ENCODE results near the gene LTB4R. TPM values are rescaled to one million over a fixed set of nuclear protein-coding genes. Genes with fewer than 3 reads are reported as not detected.

Gene LTB4R
- polyA plus RNA-seq, 1 donor from 2014 or later, result 4.3 TPM

DNA sequence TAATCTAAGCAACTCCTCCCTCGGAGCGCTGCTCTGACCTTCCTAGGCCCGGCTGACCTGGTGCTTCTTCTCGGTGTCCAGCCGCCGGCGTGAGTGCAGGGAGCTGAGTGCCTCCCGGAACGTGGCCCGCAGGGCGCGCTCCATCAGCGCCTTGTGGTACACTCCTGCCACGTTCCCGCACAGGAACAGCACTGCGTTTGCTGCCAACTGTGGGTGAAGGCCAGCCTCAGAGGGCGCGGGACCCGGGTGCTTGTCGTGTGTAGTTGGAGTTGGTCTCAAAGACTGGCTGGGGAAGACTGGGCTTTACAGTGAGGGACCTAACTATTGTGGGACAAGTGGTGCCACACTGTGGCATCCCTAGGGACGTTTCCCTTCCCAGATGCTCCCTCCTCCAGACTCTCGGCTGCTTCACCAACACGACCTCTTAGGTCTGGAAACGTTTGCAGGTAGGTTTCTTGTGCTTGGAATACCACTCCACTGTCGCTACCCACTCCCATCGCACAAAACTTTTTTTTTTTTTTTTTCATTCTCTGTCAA lies 20.5 kb downstream of the LTB4R start:
- no peak overlapping the region for H2AFZ ChIP-seq (ENCODE audit: low read depth, low read length)
- H3K9me3 ChIP-seq (ENCODE audit: low read length), result no peaks in the 10 kb centered on the region
- no peaks in the 10 kb centered on the region for H3K36me3 ChIP-seq (ENCODE audit: insufficient read depth, low read length)
- H3K4me2 ChIP-seq (ENCODE audit: low read length), result no peak overlapping the region
- TF ChIP-seq SMC3 (conservative IDR thresholded peaks at IDR 0.05; ENCODE audit: poor library complexity), result no peak
- no peak for TF ChIP-seq POLR2AphosphoS5 (IDR thresholded peaks at IDR 0.05)
- no peak for TF ChIP-seq RAD21 (conservative IDR thresholded peaks at IDR 0.05)
- TF ChIP-seq TAF1 (IDR thresholded peaks at IDR 0.05; ENCODE audit: low read depth), result no peak
- no peak for TF ChIP-seq CTCF (IDR thresholded peaks at IDR 0.05; ENCODE audit: poor library complexity, severe bottlenecking)
- no peak for TF ChIP-seq REST (IDR thresholded peaks at IDR 0.05; ENCODE audit: borderline replicate concordance)
- TF ChIP-seq EZH2 (IDR thresholded peaks at IDR 0.05; ENCODE audit: borderline replicate concordance, insufficient read depth, low read length, poor library complexity, severe bottlenecking), result no peak
- no peak for TF ChIP-seq EP300 (conservative IDR thresholded peaks at IDR 0.05; ENCODE audit: poor library complexity, severe bottlenecking)
- TF ChIP-seq MXI1 (conservative IDR thresholded peaks at IDR 0.05; ENCODE audit: poor library complexity, severe bottlenecking), result no peak
- H3F3A ChIP-seq (ENCODE audit: insufficient read depth, low read length, poor library complexity, severe bottlenecking), result no peaks in the 10 kb centered on the region
- H3K27me3 ChIP-seq (ENCODE audit: insufficient read depth, low read depth, low read length), result peaks cover 65% of the 10 kb centered on the region
- peak overlapping the region; percentile 54 for H3K4me3 ChIP-seq (ENCODE audit: low read length)
- H3K79me2 ChIP-seq (replicated peaks; ENCODE audit: insufficient read depth, low read length), result no peaks in the 10 kb centered on the region
- no peaks in the 10 kb centered on the region for H4K20me1 ChIP-seq (ENCODE audit: insufficient read depth)
- H3K27ac ChIP-seq (ENCODE audit: low read length), result no peak overlapping the region
- no peak overlapping the region for H3K9ac ChIP-seq (ENCODE audit: low read length)
- H3K9me2 ChIP-seq (ENCODE audit: insufficient read depth, low read length), result no peaks in the 10 kb centered on the region

- Histone ChIP-seq H3K4me2 (ENCODE audit: low read length) (no peak overlapping the region), H4K20me1 (ENCODE audit: insufficient read depth) (no peaks in the 10 kb centered on the region), H3K9me2 (ENCODE audit: insufficient read depth, low read length) (no peaks in the 10 kb centered on the region), H3K9ac (ENCODE audit: low read length) (no peak overlapping the region), H3K36me3 (ENCODE audit: insufficient read depth, low read length) (no peaks in the 10 kb centered on the region), H3K4me3 (ENCODE audit: low read length) (peak overlapping the region; percentile 54), H3F3A (ENCODE audit: insufficient read depth, low read length, poor library complexity, severe bottlenecking) (no peaks in the 10 kb centered on the region), H3K79me2 (replicated peaks; ENCODE audit: insufficient read depth, low read length) (no peaks in the 10 kb centered on the region), H3K27ac (ENCODE audit: low read length) (no peak overlapping the region), H3K9me3 (ENCODE audit: low read length) (no peaks in the 10 kb centered on the region), H2AFZ (ENCODE audit: low read depth, low read length) (no peak overlapping the region), H3K27me3 (ENCODE audit: insufficient read depth, low read depth, low read length) (peaks cover 71% of the 10 kb centered on the region)
- TF ChIP-seq EZH2 (IDR thresholded peaks at IDR 0.05; ENCODE audit: borderline replicate concordance, insufficient read depth, low read length, poor library complexity, severe bottlenecking), result no peak
- peak; percentile 70 for TF ChIP-seq CTCF (IDR thresholded peaks at IDR 0.05; ENCODE audit: poor library complexity, severe bottlenecking)
- TF ChIP-seq RAD21 (conservative IDR thresholded peaks at IDR 0.05), result peak; percentile 44
- peak; percentile 56 for TF ChIP-seq SMC3 (conservative IDR thresholded peaks at IDR 0.05; ENCODE audit: poor library complexity)
These were observed 21.1 kb downstream of the LTB4R start for GRCh38 chr14:24332268-24332993.
